ENCODE data around the gene GPRIN2. TPM values are rescaled to one million over a fixed set of nuclear protein-coding genes. Genes with fewer than 3 reads are reported as not detected.
"Not testable (repeated sequence)": the region's sequence is repeated elsewhere in the genome, so short reads cannot be mapped to it uniquely, and the experiment has no call there.

The GPRIN2 gene
- total RNA-seq (not detected), polyA plus RNA-seq (not detected)

DNA sequence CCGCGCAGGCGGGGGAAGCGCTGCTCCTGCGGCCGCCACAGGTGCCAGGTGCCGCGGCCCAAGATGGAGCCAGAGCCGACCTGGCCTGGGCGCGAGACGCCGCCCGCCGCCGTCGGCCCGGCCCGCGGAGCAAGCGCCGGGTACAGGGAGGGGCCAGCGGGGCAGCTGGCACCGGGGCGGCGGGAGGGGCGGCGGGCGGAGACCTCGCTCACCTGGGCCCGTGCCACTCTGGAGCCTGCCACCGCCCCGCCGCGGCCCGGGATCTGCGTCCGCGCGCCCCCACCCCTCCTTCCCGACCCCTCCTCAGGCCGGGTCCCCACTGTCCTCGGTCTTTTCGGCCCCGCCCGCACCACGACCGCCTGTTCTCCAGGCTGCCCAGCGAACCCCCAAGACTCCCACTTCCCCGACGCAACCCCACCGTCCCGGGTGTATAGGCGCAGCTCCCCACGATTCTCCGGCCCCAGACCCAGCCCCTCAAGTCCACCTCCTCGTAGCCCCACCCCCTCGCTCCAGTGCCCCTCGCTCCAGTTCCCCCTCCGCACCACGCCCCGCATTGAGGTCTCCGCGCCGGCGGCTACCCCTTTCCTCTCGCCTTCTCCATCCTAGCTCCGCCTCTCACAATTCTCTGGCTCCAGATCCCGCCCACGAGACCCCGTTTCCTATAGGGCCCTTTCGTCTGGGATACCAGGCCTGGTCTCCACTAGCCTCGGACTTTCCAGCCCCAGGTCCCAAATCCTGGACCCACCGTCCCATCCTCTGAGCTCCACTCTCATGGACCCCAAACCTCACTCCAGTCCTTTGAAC is at the start of gene GPRIN2:
Gene GPRIN2, minus strand, starts transcription at position 144 of the 804 bp plus-strand sequence. CDS start 5,922 bp downstream, outside the sequence.
- Mint-ChIP-seq H3K27me3 (peaks cover 4 to 18% of the 10 kb centered on the region in 2 donors), H3K4me3 (peak within 1 kb of the TSS; percentile 6 to 75 (median 48)), H3K4me1 (peaks cover 2 to 14% (median 4%) of the 10 kb centered on the region in 4 donors), H3K9me3 (no peaks in the 10 kb centered on the region), H3K36me3 (no peaks in the 10 kb centered on the region), H3K27ac (no peak within 1 kb of the TSS)
- Histone ChIP-seq H3K9me3 (ENCODE audit: control insufficient read depth in 1 of 2, low read length in 2 of 2) (no peaks in the 10 kb centered on the region), H3K27ac (ENCODE audit: low read depth, low read length) (no peak within 1 kb of the TSS), H3K4me1 (ENCODE audit: insufficient read depth, low read length) (no peaks in the 10 kb centered on the region), H3K4me3 (ENCODE audit: low read length in 2 of 2) (no peak within 1 kb of the TSS), H3K36me3 (ENCODE audit: insufficient read depth, low read length) (no peaks in the 10 kb centered on the region), H3K27me3 (ENCODE audit: insufficient read depth, low read length) (peaks cover 19% of the 10 kb centered on the region)
- CTCF ChIA-PET (ENCODE audit: partially characterized antibody), result no interaction called here
- POLR2A ChIA-PET (ENCODE audit: partially characterized antibody), result no interaction called here
- peak in 1 of 5 donors; percentile 34 for DNase-seq
- intact Hi-C loops (cut with micrococcal nuclease), result no loop called here

DNA sequence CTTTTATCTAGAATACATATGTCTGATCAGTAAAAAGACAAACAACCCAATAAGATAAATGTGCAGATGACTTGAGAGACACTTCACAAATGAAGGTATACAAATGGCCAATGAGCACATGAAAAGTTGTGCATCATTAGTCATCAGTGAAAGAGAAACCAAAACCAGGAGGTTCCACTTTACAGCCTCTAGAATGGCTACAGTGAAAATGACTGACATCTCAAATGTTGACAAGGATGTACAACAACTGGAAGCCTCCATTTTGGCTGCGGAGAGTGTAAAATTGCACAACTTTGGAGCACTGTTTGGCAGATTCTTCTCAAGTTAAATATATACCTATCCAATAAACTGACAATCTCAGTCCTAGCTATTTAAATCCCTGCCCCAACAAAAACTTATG is 44.1 kb upstream of the GPRIN2 start:
- DNase-seq; H3K4me3 Mint-ChIP-seq; H3K9me3 ChIP-seq (ENCODE audit: control insufficient read depth in 1 of 2, low read length in 2 of 2); H3K36me3 ChIP-seq (ENCODE audit: insufficient read depth, low read length); H3K27ac Mint-ChIP-seq; intact Hi-C loops (cut with micrococcal nuclease); H3K4me3 ChIP-seq (ENCODE audit: low read length in 2 of 2); CTCF ChIA-PET (ENCODE audit: partially characterized antibody); H3K27me3 Mint-ChIP-seq; H3K27me3 ChIP-seq (ENCODE audit: insufficient read depth, low read length); H3K4me1 ChIP-seq (ENCODE audit: insufficient read depth, low read length); H3K27ac ChIP-seq (ENCODE audit: low read depth, low read length); POLR2A ChIA-PET (ENCODE audit: partially characterized antibody); H3K9me3 Mint-ChIP-seq; H3K36me3 Mint-ChIP-seq; H3K4me1 Mint-ChIP-seq: not testable (repeated sequence)

DNA sequence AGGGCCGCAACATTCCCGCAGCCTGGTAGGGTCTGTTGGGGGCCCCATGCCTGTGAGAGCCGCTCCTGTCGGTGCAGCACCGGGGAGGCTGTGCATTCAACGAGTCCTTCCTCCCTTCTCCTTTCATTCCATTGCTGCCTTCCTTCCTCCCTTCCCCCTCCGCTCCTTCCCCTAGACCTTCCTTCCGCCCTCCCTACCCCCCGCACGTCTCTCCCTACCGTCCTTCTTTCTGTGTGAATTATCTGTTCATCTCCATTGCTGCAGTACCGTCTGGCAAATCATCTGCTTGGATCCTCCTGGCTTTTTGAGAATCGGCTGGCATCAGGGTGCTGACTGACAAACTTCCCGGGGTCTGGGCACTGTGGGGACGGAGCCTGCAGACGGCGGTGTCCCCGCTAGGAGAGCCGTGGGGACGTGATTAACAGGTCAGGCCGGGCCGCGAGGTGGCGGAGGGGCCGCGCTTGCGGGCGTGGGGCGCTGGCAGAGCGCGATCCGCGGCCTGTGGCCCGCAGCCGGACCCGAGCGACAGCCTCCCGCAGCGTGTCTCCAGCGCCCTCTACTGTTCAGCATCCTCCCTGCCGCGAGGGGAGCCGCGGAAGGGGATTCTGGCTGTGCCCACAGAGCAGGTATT is 41.3 kb upstream of the GPRIN2 start:
- peak overlapping the region in 5 of 8 donors; percentile 33 to 66 (median 49) for H3K4me3 Mint-ChIP-seq
- H3K36me3 ChIP-seq (ENCODE audit: insufficient read depth, low read length); H3K27ac ChIP-seq (ENCODE audit: low read depth, low read length); H3K36me3 Mint-ChIP-seq; H3K4me3 ChIP-seq (ENCODE audit: low read length in 2 of 2); CTCF ChIA-PET (ENCODE audit: partially characterized antibody); POLR2A ChIA-PET (ENCODE audit: partially characterized antibody); H3K27me3 ChIP-seq (ENCODE audit: insufficient read depth, low read length); H3K4me1 ChIP-seq (ENCODE audit: insufficient read depth, low read length); H3K27me3 Mint-ChIP-seq; H3K4me1 Mint-ChIP-seq; intact Hi-C loops (cut with micrococcal nuclease); H3K9me3 ChIP-seq (ENCODE audit: control insufficient read depth in 1 of 2, low read length in 2 of 2); H3K9me3 Mint-ChIP-seq: not testable (repeated sequence)
- DNase-seq, result peak; percentile 20 to 62 (median 31)
- peak overlapping the region in 1 of 7 donors; percentile 24 for H3K27ac Mint-ChIP-seq

DNA sequence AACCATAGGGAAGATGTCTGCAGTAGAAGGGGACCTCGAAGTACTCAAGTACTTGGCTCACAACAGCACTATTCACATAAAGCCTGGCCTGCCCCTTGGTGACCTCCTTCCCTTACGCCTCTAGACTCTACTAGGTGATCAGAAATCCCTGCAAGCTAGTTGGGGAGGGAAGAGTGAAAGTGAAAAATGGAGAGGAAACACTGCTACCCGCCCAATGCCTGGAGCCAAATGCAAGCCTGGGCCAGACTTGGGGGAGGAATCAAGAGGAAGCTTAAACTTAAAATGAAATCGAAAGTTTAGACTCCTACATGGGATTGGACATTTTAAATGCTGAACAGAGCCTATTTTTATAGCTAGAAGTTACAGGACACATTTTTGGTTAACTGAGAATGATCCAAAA is 40.1 kb upstream of the GPRIN2 start:
- H3K9me3 Mint-ChIP-seq; H3K4me1 Mint-ChIP-seq; H3K4me3 Mint-ChIP-seq; H3K4me1 ChIP-seq (ENCODE audit: insufficient read depth, low read length); H3K27ac ChIP-seq (ENCODE audit: low read depth, low read length); H3K27me3 Mint-ChIP-seq; H3K27ac Mint-ChIP-seq; H3K36me3 ChIP-seq (ENCODE audit: insufficient read depth, low read length); H3K36me3 Mint-ChIP-seq; CTCF ChIA-PET (ENCODE audit: partially characterized antibody); H3K27me3 ChIP-seq (ENCODE audit: insufficient read depth, low read length); intact Hi-C loops (cut with micrococcal nuclease); POLR2A ChIA-PET (ENCODE audit: partially characterized antibody); H3K4me3 ChIP-seq (ENCODE audit: low read length in 2 of 2); H3K9me3 ChIP-seq (ENCODE audit: control insufficient read depth in 1 of 2, low read length in 2 of 2); DNase-seq: not testable (repeated sequence)

DNA sequence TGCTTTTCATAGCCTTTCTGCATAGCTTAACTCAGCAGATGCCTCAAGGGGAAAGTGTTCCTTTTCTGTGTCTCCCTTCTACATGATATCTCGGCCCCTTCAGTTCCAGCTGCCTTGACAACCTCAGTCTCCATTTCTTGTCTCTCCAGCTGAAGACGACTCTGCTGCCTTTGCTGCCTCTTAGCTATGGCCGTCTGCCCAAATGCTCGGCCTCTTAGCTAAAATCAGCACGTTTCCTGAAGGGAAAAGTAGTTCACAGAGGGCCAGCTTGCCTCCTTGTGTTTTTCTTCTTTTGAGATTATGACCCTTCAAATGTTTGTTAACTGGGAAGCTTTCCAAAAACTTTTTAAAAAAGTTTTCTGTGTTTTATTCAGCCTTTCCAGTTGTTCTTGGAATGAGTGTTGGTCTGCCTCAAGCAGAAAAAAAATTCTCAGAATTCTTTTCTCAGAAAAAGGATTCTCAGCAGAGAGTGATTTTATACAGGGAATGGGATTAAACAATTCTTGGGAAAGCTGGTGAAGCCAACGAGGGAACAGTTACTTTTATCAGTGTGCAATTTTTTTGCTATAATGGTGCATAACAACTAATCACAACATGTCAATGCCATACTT is 38.1 kb upstream of the GPRIN2 start:
- H3K4me1 ChIP-seq (ENCODE audit: insufficient read depth, low read length); H3K27me3 Mint-ChIP-seq; H3K9me3 Mint-ChIP-seq; H3K27ac ChIP-seq (ENCODE audit: low read depth, low read length); H3K27ac Mint-ChIP-seq; CTCF ChIA-PET (ENCODE audit: partially characterized antibody); H3K9me3 ChIP-seq (ENCODE audit: control insufficient read depth in 1 of 2, low read length in 2 of 2); DNase-seq; POLR2A ChIA-PET (ENCODE audit: partially characterized antibody); H3K36me3 ChIP-seq (ENCODE audit: insufficient read depth, low read length); H3K27me3 ChIP-seq (ENCODE audit: insufficient read depth, low read length); H3K4me3 Mint-ChIP-seq; H3K36me3 Mint-ChIP-seq; intact Hi-C loops (cut with micrococcal nuclease); H3K4me1 Mint-ChIP-seq; H3K4me3 ChIP-seq (ENCODE audit: low read length in 2 of 2): not testable (repeated sequence)

DNA sequence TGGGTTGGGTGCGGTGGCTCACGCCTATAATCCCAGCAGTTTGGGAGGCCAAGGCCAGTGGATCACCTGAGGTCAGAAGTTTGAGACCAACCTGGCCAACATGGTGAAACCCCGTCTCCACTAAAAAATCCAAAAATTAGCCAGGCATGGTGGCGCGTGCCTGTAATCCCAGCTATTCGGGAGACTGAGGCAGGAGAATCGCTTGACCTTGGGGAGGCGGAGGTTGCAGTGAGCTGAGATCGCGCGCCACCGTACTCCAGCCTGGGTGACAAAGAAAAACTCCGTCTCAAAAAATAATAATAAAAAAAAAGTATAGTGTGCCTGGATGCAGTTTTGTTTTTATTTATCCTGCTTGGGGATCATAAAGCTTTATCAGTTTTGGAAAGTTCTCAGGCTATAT is 36.8 kb upstream of the GPRIN2 start:
- H3K27me3 Mint-ChIP-seq; H3K27ac Mint-ChIP-seq; intact Hi-C loops (cut with micrococcal nuclease); H3K4me3 Mint-ChIP-seq; H3K9me3 ChIP-seq (ENCODE audit: control insufficient read depth in 1 of 2, low read length in 2 of 2); H3K9me3 Mint-ChIP-seq; H3K27ac ChIP-seq (ENCODE audit: low read depth, low read length); CTCF ChIA-PET (ENCODE audit: partially characterized antibody); H3K4me3 ChIP-seq (ENCODE audit: low read length in 2 of 2); H3K36me3 Mint-ChIP-seq; H3K36me3 ChIP-seq (ENCODE audit: insufficient read depth, low read length); DNase-seq; H3K27me3 ChIP-seq (ENCODE audit: insufficient read depth, low read length); H3K4me1 ChIP-seq (ENCODE audit: insufficient read depth, low read length); H3K4me1 Mint-ChIP-seq; POLR2A ChIA-PET (ENCODE audit: partially characterized antibody): not testable (repeated sequence)

DNA sequence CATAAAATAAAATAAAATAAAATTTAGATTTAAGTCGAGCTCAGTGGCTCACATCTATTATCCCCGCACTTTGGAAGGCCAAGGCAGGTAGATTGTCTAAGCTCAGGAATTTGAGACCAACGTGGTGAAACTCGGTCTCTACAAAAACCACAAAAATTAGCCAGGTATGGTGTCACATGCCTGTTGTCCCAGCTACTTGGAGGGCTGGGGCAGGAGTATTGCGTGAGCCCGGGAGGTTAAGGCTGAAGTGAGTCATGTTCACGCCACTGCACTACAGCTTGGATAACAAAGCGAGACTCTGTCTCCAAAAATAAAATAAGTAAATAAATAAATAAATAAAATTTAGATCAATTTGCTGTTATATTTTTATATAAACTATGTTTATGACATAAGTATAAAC is 34.6 kb upstream of the GPRIN2 start:
- POLR2A ChIA-PET (ENCODE audit: partially characterized antibody); H3K27me3 ChIP-seq (ENCODE audit: insufficient read depth, low read length); H3K36me3 Mint-ChIP-seq; DNase-seq; H3K27ac ChIP-seq (ENCODE audit: low read depth, low read length); H3K4me1 ChIP-seq (ENCODE audit: insufficient read depth, low read length); H3K36me3 ChIP-seq (ENCODE audit: insufficient read depth, low read length); H3K4me3 ChIP-seq (ENCODE audit: low read length in 2 of 2); CTCF ChIA-PET (ENCODE audit: partially characterized antibody); H3K9me3 Mint-ChIP-seq; H3K27ac Mint-ChIP-seq; H3K4me1 Mint-ChIP-seq; intact Hi-C loops (cut with micrococcal nuclease); H3K9me3 ChIP-seq (ENCODE audit: control insufficient read depth in 1 of 2, low read length in 2 of 2); H3K27me3 Mint-ChIP-seq; H3K4me3 Mint-ChIP-seq: not testable (repeated sequence)

Measured in CD4-positive, alpha-beta memory T cell (primary cell).